ENCODE measurements around the gene NDUFAF5. TPM values are rescaled to one million over a fixed set of nuclear protein-coding genes. Genes with fewer than 3 reads are reported as not detected.
A peak's percentile ranks its signal among the peaks of the same experiment; 100 is the strongest.
"Not testable (repeated sequence)": the region's sequence is repeated elsewhere in the genome, so short reads cannot be mapped to it uniquely, and the experiment has no call there.

The NDUFAF5 gene, protein sequence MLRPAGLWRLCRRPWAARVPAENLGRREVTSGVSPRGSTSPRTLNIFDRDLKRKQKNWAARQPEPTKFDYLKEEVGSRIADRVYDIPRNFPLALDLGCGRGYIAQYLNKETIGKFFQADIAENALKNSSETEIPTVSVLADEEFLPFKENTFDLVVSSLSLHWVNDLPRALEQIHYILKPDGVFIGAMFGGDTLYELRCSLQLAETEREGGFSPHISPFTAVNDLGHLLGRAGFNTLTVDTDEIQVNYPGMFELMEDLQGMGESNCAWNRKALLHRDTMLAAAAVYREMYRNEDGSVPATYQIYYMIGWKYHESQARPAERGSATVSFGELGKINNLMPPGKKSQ
- polyA plus RNA-seq (2012; ENCODE audit: low read depth, missing spikeins), result 24.5 TPM

DNA sequence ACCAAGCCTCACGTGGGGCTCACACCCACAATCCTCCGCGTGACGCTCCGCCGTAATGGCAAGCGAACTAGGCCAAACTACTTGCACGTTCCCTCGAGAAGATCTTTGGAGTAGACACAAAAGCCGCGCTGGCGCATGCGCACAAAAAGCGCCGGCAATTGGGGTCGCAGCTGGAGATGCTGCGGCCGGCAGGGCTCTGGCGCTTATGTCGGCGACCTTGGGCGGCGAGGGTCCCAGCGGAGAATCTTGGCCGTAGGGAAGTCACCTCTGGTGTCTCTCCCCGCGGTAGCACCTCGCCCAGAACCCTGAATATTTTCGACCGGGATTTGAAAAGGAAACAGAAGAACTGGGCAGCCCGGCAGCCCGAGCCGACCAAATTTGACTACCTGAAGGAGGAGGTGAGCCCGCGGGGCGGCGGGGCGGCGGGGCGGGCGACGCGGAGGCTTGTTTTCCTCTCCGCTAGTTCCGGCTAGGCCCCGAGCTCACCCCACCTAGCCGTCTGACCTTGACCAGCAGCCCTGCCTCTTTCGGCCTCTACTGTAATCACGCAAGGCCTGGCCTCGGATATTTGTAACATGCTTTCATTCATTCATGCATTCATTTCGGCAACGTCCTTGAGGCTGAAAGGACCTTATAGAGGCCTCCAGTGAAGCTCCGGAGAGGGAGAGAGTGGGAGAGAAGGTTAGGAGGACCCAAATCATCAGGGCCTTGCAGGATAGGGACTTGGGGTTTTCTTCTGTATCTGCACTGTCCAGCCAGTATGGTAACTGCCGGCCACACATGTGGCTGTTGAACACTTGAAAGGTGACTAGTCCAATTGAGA lies at the start of gene NDUFAF5, which contains the start of gene ESF1:
Gene NDUFAF5, plus strand, starts transcription at position 136 of the 823 bp plus-strand sequence. Its CDS starts 41 bp downstream, at position 177.
Gene ESF1, minus strand, starts transcription at position 27 of the 823 bp plus-strand sequence. CDS start 1,779 bp downstream, outside the sequence.
- FAIRE-seq, result peak; percentile 99
- TF ChIP-seq PAX5 (IDR thresholded peaks at IDR 0.05; ENCODE audit: insufficient read depth, low read length, severe bottlenecking) (no peak), TAF1 (IDR thresholded peaks at IDR 0.05; ENCODE audit: low read depth, low read length) (peak; percentile 93), POLR2AphosphoS5 (IDR thresholded peaks at IDR 0.05; ENCODE audit: low read depth, low read length) (no peak), POLR2A (IDR thresholded peaks at IDR 0.05; ENCODE audit: low read depth, low read length) (no peak; the same call in none of the 2 replicates), POU2F2 (IDR thresholded peaks at IDR 0.05; ENCODE audit: low read depth, low read length) (peak; percentile 59; the same call in 1 of the 2 replicates), SPI1 (IDR thresholded peaks at IDR 0.05; ENCODE audit: low read depth, low read length) (no peak)
- peak; percentile 62 for DNase-seq (ENCODE audit: insufficient read length, low spot score)

- FAIRE-seq, result no peak
- no peak for DNase-seq (ENCODE audit: insufficient read length, low spot score)
- TF ChIP-seq POLR2AphosphoS5 (IDR thresholded peaks at IDR 0.05; ENCODE audit: low read depth, low read length) (no peak), POLR2A (IDR thresholded peaks at IDR 0.05; ENCODE audit: low read depth, low read length) (no peak)
These were observed 49.0 kb upstream of the NDUFAF5 start for GRCh38 chr20:13735826-13736225.

DNA sequence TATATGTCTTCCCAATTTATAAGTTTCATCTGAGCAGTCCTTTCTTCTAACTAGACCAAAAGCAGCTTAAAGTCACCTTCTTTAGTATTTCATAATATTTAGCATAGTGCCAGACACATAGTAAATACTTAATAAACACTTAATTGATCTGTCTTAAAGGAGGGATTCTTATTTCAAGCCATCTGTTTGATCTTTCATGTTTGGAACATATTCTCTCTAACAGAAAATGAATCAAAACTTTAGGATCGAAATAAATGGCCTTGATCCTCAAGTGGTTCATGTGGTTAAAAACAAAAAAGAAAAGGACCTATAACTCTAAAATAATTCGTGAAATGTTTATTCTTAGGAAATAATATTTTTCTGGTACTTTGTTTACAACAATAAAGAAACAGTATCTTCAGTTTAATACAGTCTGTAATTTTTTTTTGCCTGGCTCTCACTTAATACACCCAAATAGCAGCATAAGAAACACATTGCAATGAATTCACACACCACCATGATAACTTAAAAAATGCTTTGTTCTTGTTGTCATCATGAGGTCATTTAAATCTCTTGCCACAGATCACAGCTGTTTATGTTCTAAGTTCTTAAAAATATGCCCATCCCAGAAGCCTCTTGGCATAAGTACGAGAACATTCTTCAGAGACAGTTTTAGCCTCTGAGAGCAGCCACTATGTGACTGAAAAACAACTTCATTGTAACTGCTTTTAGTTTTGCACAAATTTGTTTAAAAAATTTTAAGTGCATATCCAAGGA lies 48.2 kb upstream of the NDUFAF5 start:
- no peak for TF ChIP-seq POLR2A (IDR thresholded peaks at IDR 0.05; ENCODE audit: low read depth, low read length)
- TF ChIP-seq TAF1 (IDR thresholded peaks at IDR 0.05; ENCODE audit: low read depth, low read length), result no peak
- peak; percentile 20 for FAIRE-seq
- no peak for DNase-seq (ENCODE audit: insufficient read length, low spot score)

DNA sequence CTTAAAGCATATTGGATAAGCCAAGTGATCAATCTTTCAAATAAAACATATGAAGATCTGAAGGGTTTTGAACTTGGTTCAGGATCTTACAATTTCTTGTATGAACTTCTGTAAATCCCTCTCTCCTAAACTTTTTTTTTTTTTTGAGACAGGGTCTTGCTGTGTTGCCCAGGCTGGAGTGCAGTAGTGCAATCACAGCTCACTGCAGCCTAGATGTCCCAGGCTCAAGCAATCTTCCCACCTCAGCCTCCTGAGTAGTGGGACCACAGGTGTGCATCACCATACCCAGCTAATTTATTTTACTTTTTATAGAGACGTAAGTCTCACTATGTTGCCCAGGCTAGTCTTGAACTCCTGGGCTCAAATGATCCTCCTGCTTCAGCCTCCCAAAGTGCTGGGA lies 46.6 kb upstream of the NDUFAF5 start:
- DNase-seq (ENCODE audit: insufficient read length, low spot score); FAIRE-seq: not testable (repeated sequence)

DNA sequence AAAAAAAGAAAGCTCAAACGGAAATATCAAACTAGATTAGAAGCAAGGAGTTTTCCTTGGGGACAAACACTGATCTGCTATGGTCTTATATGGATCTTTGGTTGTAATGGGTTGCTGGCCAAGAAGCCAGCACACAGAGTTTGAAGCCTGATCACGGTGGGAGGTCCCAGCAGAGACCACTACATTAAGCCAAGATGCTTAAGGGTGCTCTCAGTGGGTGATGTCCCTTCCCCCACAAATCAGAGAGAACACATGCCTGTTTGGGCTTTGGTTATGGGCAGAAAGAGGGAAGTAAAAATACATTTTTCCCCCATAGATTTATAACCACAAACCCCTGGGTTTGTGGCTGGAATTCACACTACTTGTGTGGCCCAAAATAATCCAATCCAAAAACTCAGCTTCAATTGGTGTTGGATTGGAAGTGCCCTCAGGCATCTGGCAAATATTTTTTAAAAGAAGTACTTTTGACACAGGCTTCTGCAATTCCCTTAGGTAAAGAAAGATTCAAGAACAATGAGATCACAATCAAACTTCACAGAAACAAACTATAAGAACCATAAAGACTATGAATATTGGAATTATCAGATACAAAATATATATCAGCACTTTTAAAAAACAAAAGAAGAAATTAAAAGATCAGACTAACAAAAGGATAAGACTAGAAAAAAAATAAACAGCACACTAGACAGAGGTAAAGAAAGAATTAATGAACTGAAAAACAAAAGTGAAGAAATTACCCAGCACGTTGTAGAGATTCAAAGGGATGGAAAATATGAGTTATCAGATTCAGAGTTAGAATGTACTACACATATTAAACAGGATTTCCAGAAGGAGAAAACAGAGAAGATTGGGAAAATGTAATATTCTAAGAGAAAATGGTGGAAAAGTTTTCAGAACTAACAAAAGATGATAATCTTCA lies 44.8 kb upstream of the NDUFAF5 start:
- no peak for FAIRE-seq
- no peak for TF ChIP-seq PAX5 (IDR thresholded peaks at IDR 0.05; ENCODE audit: insufficient read depth, low read length, severe bottlenecking)
- TF ChIP-seq POLR2AphosphoS5 (IDR thresholded peaks at IDR 0.05; ENCODE audit: low read depth, low read length), result no peak
- TF ChIP-seq POLR2A (IDR thresholded peaks at IDR 0.05; ENCODE audit: low read depth, low read length), result no peak
- TF ChIP-seq SPI1 (IDR thresholded peaks at IDR 0.05; ENCODE audit: low read depth, low read length), result no peak
- TF ChIP-seq TAF1 (IDR thresholded peaks at IDR 0.05; ENCODE audit: low read depth, low read length), result no peak
- no peak for TF ChIP-seq POU2F2 (IDR thresholded peaks at IDR 0.05; ENCODE audit: low read depth, low read length)
- no peak for DNase-seq (ENCODE audit: insufficient read length, low spot score)

GRCh38 chr20:13741879-13742278 lies 42.9 kb upstream of the NDUFAF5 start:
- DNase-seq (ENCODE audit: insufficient read length, low spot score) (no peak), FAIRE-seq (peak; percentile 38)

GRCh38 chr20:13744352-13744751 lies 40.5 kb upstream of the NDUFAF5 start:
- DNase-seq (ENCODE audit: insufficient read length, low spot score) (no peak), FAIRE-seq (no peak)
- no peak for TF ChIP-seq POLR2AphosphoS5 (IDR thresholded peaks at IDR 0.05; ENCODE audit: low read depth, low read length)
- TF ChIP-seq POU2F2 (IDR thresholded peaks at IDR 0.05; ENCODE audit: low read depth, low read length), result no peak
- TF ChIP-seq PAX5 (IDR thresholded peaks at IDR 0.05; ENCODE audit: insufficient read depth, low read length, severe bottlenecking), result no peak
- TF ChIP-seq POLR2A (IDR thresholded peaks at IDR 0.05; ENCODE audit: low read depth, low read length), result no peak
- TF ChIP-seq TAF1 (IDR thresholded peaks at IDR 0.05; ENCODE audit: low read depth, low read length), result no peak
- TF ChIP-seq SPI1 (IDR thresholded peaks at IDR 0.05; ENCODE audit: low read depth, low read length), result no peak

More at GRCh38 chr20:13741879-13742278, 42.9 kb upstream of the NDUFAF5 start:
- TF ChIP-seq POLR2AphosphoS5 (IDR thresholded peaks at IDR 0.05; ENCODE audit: low read depth, low read length) (no peak), POLR2A (IDR thresholded peaks at IDR 0.05; ENCODE audit: low read depth, low read length) (no peak), TAF1 (IDR thresholded peaks at IDR 0.05; ENCODE audit: low read depth, low read length) (no peak), PAX5 (IDR thresholded peaks at IDR 0.05; ENCODE audit: insufficient read depth, low read length, severe bottlenecking) (no peak)

- FAIRE-seq, result no peak
- no peak for DNase-seq (ENCODE audit: insufficient read length, low spot score)
These were observed 39.0 kb upstream of the NDUFAF5 start for GRCh38 chr20:13745784-13746183.

More at GRCh38 chr20:13745784-13746183, 39.0 kb upstream of the NDUFAF5 start:
- TF ChIP-seq POLR2A (IDR thresholded peaks at IDR 0.05; ENCODE audit: low read depth, low read length) (no peak), TAF1 (IDR thresholded peaks at IDR 0.05; ENCODE audit: low read depth, low read length) (no peak), PAX5 (IDR thresholded peaks at IDR 0.05; ENCODE audit: insufficient read depth, low read length, severe bottlenecking) (no peak), POLR2AphosphoS5 (IDR thresholded peaks at IDR 0.05; ENCODE audit: low read depth, low read length) (no peak), SPI1 (IDR thresholded peaks at IDR 0.05; ENCODE audit: low read depth, low read length) (no peak), POU2F2 (IDR thresholded peaks at IDR 0.05; ENCODE audit: low read depth, low read length) (no peak)

All from GM12891 (cell line).